ENCODE measurements around the gene PCSK9. TPM values are rescaled to one million over a fixed set of nuclear protein-coding genes. Genes with fewer than 3 reads are reported as not detected.

PCSK9 gene
- total and polyA plus RNA-seq, 2 of the 13 experiments (the other 11 are each of a cell fraction or from before 2014, with no cell fraction given): 33.3 to 80.5 TPM

GRCh38 chr1:55015731-55016620 is 23.4 kb upstream of the PCSK9 start:
- Histone ChIP-seq H3K9me3 (ENCODE audit: low read length) (no peaks in the 10 kb centered on the region), H2AFZ (ENCODE audit: low read length) (no peak overlapping the region), H3K36me3 (replicated peaks in 1 of 2; ENCODE audit: control insufficient read depth in 1 of 2, insufficient read depth in 2 of 2, low read length in 2 of 2) (no peaks in the 10 kb centered on the region), H3K4me3 (replicated peaks in 1 of 3; ENCODE audit: insufficient read depth in 1 of 3, low read depth in 2 of 3, low read length in 3 of 3) (no peak overlapping the region), H3K4me2 (ENCODE audit: low read depth, low read length) (no peak overlapping the region), H3K4me1 (ENCODE audit: insufficient read depth, low read length) (peaks cover 11% of the 10 kb centered on the region), H3K9ac (ENCODE audit: insufficient read depth, low read depth, low read length) (no peak overlapping the region), H4K20me1 (ENCODE audit: insufficient read depth, low read length) (no peaks in the 10 kb centered on the region), H3K79me2 (ENCODE audit: insufficient read depth, low read length) (no peaks in the 10 kb centered on the region), H3K27me3 (ENCODE audit: control insufficient read depth in 1 of 2, insufficient read depth in 2 of 2, low read length in 2 of 2) (peaks cover 0 to 57% of the 10 kb centered on the region in 2 experiments; a peak in 3 of 5 replicates), H3K27ac (ENCODE audit: extremely low read length, insufficient read depth, low read length) (no peak overlapping the region)
- intact Hi-C loops (cut with micrococcal nuclease; ENCODE audit: unreplicated experiment): no loop called here
- CTCF ChIA-PET (ENCODE audit: low intra/inter-chr PET ratio, low total read pairs): no interaction called here
- BruUV-seq (replicated peaks): no TSS peak
- TF ChIP-seq ZNF3 (CRISPR knock-in tag; IDR thresholded peaks at IDR 0.05) (no peak), ZNF496 (CRISPR knock-in tag; IDR thresholded peaks at IDR 0.05; ENCODE audit: insufficient replicate concordance) (no peak), SP1 (IDR thresholded peaks at IDR 0.05) (no peak), SP1 (CRISPR knock-in tag; IDR thresholded peaks at IDR 0.05) (no peak), PRMT3 (CRISPR knock-in tag; IDR thresholded peaks at IDR 0.05; ENCODE audit: borderline replicate concordance, low read depth) (no peak), NCOR1 (IDR thresholded peaks at IDR 0.05; ENCODE audit: borderline replicate concordance, low read length) (no peak), MEIS1 (CRISPR knock-in tag; IDR thresholded peaks at IDR 0.05; ENCODE audit: borderline replicate concordance) (no peak), TFAP4 (IDR thresholded peaks at IDR 0.05; ENCODE audit: borderline replicate concordance, low read depth) (no peak), ZMYM4 (CRISPR knock-in tag; IDR thresholded peaks at IDR 0.05) (no peak)
- ATAC-seq (no peak), FAIRE-seq (no peak), DNase-seq (ENCODE audit: low spot score) (no peak)
- in situ Hi-C loops (cut with HindIII; ENCODE audit: extremely low pct_ligation_motif_present, low pct_unique_long_range_greater_than_20kb): no loop called here
- POLR2A ChIA-PET: no interaction called here
- 33% methylated on average over 12 of the region's 12 CpGs for WGBS (ENCODE audit: low lambda C conversion rate)
